Mesothelial cell of epicardium (in vitro differentiated cells): Measurements from ENCODE around the gene ATG3. TPM values are rescaled to one million over a fixed set of nuclear protein-coding genes. Genes with fewer than 3 reads are reported as not detected.
A peak's percentile ranks its signal among the peaks of the same experiment; 100 is the strongest.

Experiments used
- DNase-seq, 2 experiments: peaks; one replicate each; pipeline ENCODE4 v3.0.0; 2021; ENCODE audit warnings: low spot score in 2 of 2; ENCODE audit not compliant: unreplicated experiment in 2 of 2
- H3K27ac Mint-ChIP-seq: 2 replicates; pipeline ENCODE4 v1.8.0; 2021; ENCODE audit warnings: mixed read lengths
- H3K27me3 Mint-ChIP-seq: 2 replicates; pipeline ENCODE4 v1.8.0; 2021; ENCODE audit warnings: low read depth, mixed read lengths
- H3K36me3 Mint-ChIP-seq: 2 replicates; pipeline ENCODE4 v1.8.0; 2021; ENCODE audit warnings: mixed read lengths
- H3K4me1 Mint-ChIP-seq: 2 replicates; pipeline ENCODE4 v1.8.0; 2021; ENCODE audit warnings: mixed read lengths
- H3K4me3 Mint-ChIP-seq: 2 replicates; pipeline ENCODE4 v1.8.0; 2021; ENCODE audit warnings: mild to moderate bottlenecking, moderate library complexity, mixed read lengths
- H3K9me3 Mint-ChIP-seq: 2 replicates; pipeline ENCODE4 v1.8.0; 2021; ENCODE audit warnings: mixed read lengths
- CTCF ChIP-seq: fragments of 200-600 bp; sonication (generic); IDR thresholded peaks from one replicate; pipeline ENCODE4 v1.5.0; 2021; ENCODE audit warnings: antibody characterized with exemption; ENCODE audit not compliant: unreplicated experiment
- total RNA-seq: library from RNA; stranded (reverse); gene quantifications from 3 replicates; pipeline ENCODE4 v1.2.1, GENCODE V29; 2021

Gene ATG3
- total RNA-seq, 1 donor from 2014 or later = 25.9 TPM

GRCh38 chr3:112587336-112587735, 25.6 kb upstream of the ATG3 start:
- peaks cover 21% of the 10 kb centered on the region for H3K36me3 Mint-ChIP-seq
- no peak for DNase-seq
- H3K27me3 Mint-ChIP-seq = no peaks in the 10 kb centered on the region
- H3K4me3 Mint-ChIP-seq = no peak overlapping the region
- H3K4me1 Mint-ChIP-seq = no peaks in the 10 kb centered on the region
- peaks cover 2% of the 10 kb centered on the region for H3K9me3 Mint-ChIP-seq
- no peak overlapping the region for H3K27ac Mint-ChIP-seq
- no peak for TF ChIP-seq CTCF

GRCh38 chr3:112585782-112586181, 24.0 kb upstream of the ATG3 start:
- no peak overlapping the region for H3K27ac Mint-ChIP-seq
- TF ChIP-seq CTCF = no peak
- H3K9me3 Mint-ChIP-seq = no peaks in the 10 kb centered on the region
- no peaks in the 10 kb centered on the region for H3K27me3 Mint-ChIP-seq
- peaks cover 20% of the 10 kb centered on the region for H3K36me3 Mint-ChIP-seq
- no peaks in the 10 kb centered on the region for H3K4me1 Mint-ChIP-seq
- no peak overlapping the region for H3K4me3 Mint-ChIP-seq
- no peak for DNase-seq

DNA sequence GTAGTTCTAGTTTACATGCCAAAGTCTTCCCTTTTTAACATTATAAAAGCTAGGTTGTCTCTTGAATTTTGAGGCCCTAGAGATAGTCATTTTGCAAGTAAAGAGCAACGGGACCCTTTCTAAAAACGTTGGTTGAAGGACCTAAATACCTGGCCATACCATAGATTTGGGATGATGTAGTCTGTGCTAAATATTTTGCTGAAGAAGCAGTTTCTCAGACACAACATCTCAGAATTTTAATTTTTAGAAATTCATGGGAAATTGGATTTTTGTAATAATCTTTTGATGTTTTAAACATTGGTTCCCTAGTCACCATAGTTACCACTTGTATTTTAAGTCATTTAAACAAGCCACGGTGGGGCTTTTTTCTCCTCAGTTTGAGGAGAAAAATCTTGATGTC, 21.3 kb upstream of the ATG3 start:
- Mint-ChIP-seq H3K36me3 (peaks cover 14% of the 10 kb centered on the region), H3K27ac (no peak overlapping the region), H3K4me1 (no peaks in the 10 kb centered on the region), H3K4me3 (no peak overlapping the region), H3K27me3 (no peaks in the 10 kb centered on the region), H3K9me3 (no peaks in the 10 kb centered on the region)
- no peak for TF ChIP-seq CTCF
- no peak for DNase-seq

GRCh38 chr3:112582244-112582874, 20.6 kb upstream of the ATG3 start:
- H3K9me3 Mint-ChIP-seq = no peaks in the 10 kb centered on the region
- peaks cover 10% of the 10 kb centered on the region for H3K36me3 Mint-ChIP-seq
- no peak overlapping the region for H3K27ac Mint-ChIP-seq
- TF ChIP-seq CTCF = peak; percentile 59
- DNase-seq = no peak
- no peaks in the 10 kb centered on the region for H3K4me1 Mint-ChIP-seq
- no peak overlapping the region for H3K4me3 Mint-ChIP-seq
- H3K27me3 Mint-ChIP-seq = no peaks in the 10 kb centered on the region

GRCh38 chr3:112579697-112580096, 17.9 kb upstream of the ATG3 start:
- Mint-ChIP-seq H3K27ac (no peak overlapping the region), H3K27me3 (no peaks in the 10 kb centered on the region), H3K36me3 (peaks cover 11% of the 10 kb centered on the region), H3K9me3 (no peaks in the 10 kb centered on the region), H3K4me1 (no peaks in the 10 kb centered on the region), H3K4me3 (no peak overlapping the region)
- no peak for DNase-seq
- TF ChIP-seq CTCF = no peak

DNA sequence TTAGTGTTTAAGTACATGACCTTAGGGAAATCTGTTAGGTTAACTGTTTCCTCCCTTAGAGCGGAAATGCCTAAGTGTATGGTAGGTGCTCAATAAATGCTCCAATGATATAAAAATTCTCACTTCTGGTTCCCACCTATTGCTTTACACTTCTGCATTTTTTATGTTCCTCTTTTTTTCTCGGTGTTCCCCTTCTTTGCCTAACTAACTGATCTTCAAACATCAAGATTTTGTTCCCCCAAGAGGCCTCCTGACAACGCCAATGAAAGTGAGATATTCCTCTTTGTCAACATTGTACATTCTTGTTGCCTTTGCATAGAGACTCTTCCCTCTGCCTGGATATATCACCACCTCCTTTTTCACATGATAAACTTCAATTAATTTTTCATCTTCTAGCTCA, 17.5 kb upstream of the ATG3 start:
- no peak overlapping the region for H3K4me3 Mint-ChIP-seq
- TF ChIP-seq CTCF = no peak
- peaks cover 11% of the 10 kb centered on the region for H3K36me3 Mint-ChIP-seq
- no peaks in the 10 kb centered on the region for H3K4me1 Mint-ChIP-seq
- no peaks in the 10 kb centered on the region for H3K9me3 Mint-ChIP-seq
- no peak for DNase-seq
- no peak overlapping the region for H3K27ac Mint-ChIP-seq
- no peaks in the 10 kb centered on the region for H3K27me3 Mint-ChIP-seq
